Heart left ventricle (tissue), 13 donors: Measurements from ENCODE around the gene CTNNAL1.

Experiments
- POLR2A ChIP-seq, 2 donors: fragments of 450-650 bp; IDR thresholded peaks; one replicate each; pipeline ENCODE4 v1.6.1; 2017; ENCODE audit warnings: antibody characterized with exemption in 2 of 2, mild to moderate bottlenecking in 2 of 2, moderate library complexity in 2 of 2
- TF ChIP-seq, protein P1 (sequence below), 12 donors: fragments of 200-600 bp; sonication (generic) in 4 of 12; IDR thresholded peaks; one replicate each; pipeline versions ENCODE4 v1.5.0 to v1.8.0; 2018 to 2022; ENCODE audit warnings: antibody characterized with exemption in 12 of 12, mild to moderate bottlenecking in 5 of 12
- donor health status: ischemic (EF 13 %, LVEDD 7.1; RV severe dilation, severe dysfunction).
- donor health status: DM: no; HTN: yes; CAD: no.
- donor health status: DM: no; HTN: no; CAD: no.
- donor health status: ischemic (EF 25% LVEDD 6.9; RV normal size, moderate dysfunction).
- donor health status: ischemic (EF 25% LVEDD 5.7; RV mildly dilated, moderate dysfunction).
- donor health status: ischemic (EF 35%, LVEDD 5.7; RV mildly dilated, moderate dysfunction).
- donor health status: nonischemic (EF 11% LVEDD 7.7; RV severe dilation, severe dysfunction).
- donor health status: DM: yes; HTN: yes; CAD: no.
- donor health status: PGD.
- donor health status: ischemic (EF 29% LVEDD 5.4; RV normal size, mild dysfunction).
- donor health status: nonischemic (EF 23%, LVEDD 6.1; RV moderate dilation, normal function).

DNA sequence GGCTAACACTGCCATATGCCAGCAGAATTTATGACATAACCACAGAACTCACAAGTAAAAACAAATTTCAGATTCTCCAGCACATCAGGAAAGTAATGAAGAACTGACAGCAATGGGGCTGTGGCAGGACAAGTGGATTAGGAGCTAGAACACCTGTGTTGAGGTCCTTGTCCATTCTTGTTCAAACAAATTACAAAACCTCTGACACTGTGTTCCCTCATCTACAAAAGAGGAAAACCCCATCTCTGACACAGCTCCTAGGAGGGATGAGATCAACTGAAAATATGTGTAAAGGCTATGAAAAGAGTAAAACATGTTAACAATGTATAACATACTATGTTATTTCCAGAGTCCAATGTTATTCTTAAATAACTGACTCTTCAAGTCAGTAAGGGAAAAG lies 102.9 kb downstream of the CTNNAL1 start:
- TF ChIP-seq, protein P1, sequence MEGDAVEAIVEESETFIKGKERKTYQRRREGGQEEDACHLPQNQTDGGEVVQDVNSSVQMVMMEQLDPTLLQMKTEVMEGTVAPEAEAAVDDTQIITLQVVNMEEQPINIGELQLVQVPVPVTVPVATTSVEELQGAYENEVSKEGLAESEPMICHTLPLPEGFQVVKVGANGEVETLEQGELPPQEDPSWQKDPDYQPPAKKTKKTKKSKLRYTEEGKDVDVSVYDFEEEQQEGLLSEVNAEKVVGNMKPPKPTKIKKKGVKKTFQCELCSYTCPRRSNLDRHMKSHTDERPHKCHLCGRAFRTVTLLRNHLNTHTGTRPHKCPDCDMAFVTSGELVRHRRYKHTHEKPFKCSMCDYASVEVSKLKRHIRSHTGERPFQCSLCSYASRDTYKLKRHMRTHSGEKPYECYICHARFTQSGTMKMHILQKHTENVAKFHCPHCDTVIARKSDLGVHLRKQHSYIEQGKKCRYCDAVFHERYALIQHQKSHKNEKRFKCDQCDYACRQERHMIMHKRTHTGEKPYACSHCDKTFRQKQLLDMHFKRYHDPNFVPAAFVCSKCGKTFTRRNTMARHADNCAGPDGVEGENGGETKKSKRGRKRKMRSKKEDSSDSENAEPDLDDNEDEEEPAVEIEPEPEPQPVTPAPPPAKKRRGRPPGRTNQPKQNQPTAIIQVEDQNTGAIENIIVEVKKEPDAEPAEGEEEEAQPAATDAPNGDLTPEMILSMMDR (IDR thresholded peaks at IDR 0.05) = no peak
- no peak for TF ChIP-seq POLR2A (IDR thresholded peaks at IDR 0.05)
